HG03135 (cell line): Measurements from ENCODE around the gene CFAP100.

ENCODE experiments used
- ATAC-seq: cut with Tn5 transposase; IDR thresholded peaks from one replicate; pipeline ENCODE4 v1.9.1; 2021; ENCODE audit warnings: mild to moderate bottlenecking, moderate library complexity; ENCODE audit not compliant: unreplicated experiment

CFAP100 gene

GRCh38 chr3:126394179-126394976, at the start of gene CFAP100:
TSS of gene CFAP100 (plus strand) at chr3:126394909. CDS start at chr3:126396001, 1,092 bp downstream.
- no peak for ATAC-seq

GRCh38 chr3:126345231-126345630, 49.5 kb upstream of the CFAP100 start:
- ATAC-seq: no peak

DNA sequence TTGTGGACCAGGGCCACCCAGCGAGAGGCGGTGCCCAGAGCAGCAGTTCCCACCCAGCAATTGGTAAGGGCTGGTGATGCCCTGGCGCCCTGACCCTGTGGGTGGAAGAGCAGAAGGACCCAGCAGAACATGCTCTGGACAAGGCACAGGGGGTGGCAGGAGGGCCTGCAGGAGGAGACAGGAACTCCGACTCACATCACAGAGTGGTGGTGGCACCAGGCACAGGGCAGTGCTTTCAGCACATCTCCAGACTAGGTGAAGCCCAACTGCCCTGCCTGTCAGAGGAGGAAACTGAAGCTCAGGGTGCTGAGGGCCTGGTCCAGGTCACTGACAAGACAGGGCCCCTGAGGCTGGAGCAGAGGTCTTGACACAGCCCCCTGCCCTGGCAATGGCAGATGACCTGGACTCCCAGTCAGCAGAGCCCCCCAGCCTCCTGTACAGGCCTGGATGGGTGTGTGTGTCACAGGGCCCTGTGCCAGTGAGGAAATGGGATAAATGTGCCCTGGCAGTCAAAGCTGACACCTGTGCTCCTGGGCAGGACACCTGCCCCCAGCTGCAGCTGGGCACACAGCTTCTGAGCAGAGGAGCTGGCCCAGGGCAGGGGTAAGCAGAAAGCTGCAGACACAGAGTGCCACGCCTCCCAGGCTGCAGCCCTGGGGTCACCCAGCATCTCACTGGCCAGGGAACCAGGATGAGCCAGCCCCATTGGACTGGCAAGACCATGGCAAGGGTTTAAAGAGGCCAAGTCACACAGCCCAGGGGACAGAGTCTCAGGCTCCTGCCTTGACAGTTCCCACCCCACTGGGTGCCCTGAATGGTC, 48.9 kb upstream of the CFAP100 start:
- no peak for ATAC-seq

DNA sequence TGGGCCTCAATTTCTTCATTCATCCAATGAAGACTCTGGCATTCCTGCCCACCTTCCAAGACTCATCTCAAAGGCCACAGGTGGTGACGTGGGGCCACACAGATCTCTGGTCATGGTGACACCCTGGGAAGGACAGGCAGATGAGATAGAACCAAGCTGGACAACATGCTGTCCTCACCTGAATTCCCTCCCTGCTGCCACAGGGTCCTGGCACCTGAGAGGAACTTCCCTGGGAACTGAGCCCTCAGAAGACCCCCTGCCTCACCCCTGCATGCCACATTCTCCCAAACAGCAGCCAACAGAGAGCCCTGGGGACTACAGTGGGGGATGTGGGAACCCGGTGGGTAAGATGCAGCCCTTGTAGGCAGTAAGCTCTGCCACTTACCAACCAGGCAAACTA, 48.2 kb upstream of the CFAP100 start:
- ATAC-seq: no peak

GRCh38 chr3:126347543-126348161, 47.1 kb upstream of the CFAP100 start:
- ATAC-seq: no peak

DNA sequence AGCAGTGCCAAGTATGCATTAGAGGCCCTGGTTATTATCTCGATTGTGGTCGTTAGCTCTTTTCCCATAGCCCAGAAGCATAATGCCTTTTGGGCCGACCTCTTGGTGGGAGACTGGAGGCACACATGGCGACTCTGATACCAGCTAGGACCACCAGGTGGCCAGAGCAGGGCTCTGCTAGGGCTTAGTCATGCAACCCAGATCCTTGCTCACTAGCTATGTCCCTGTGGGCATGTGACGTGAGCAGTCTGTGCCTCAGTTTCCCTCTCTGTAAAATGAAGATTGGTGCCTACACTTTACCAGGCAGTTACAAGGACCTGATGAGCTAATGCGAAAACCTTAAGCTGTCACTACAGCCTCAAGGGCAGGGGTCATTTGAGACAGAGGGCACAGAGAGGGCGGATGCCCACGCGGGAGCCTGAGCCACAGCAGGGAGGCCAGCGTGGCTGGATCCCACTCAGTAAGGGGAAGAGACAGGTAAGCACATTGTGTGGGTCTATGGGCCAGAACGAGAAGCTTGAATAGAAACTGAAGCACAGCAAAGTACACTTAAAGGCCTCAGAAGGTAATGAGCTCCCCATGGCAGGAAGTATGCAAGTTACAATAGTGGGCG, 46.3 kb upstream of the CFAP100 start:
- ATAC-seq: no peak

DNA sequence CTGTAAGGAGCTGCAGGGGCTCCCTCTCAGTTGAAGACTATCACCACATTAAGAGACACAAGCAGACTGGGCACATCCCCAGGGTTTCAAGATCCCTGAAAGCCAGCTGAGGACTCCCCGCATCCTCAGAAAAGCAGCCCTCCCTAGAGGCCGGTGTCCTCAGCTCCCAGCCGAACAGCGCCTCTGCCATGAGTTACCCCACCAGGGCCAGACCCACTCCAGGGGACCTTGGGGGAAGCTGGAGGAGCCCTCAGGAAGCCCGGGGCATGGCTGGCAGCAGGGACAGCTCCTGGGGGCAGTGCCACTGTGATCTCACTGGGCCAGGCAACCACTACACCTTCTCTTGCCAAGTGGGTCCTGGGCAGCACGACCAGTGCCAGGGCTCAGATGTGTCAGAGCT, 45.6 kb upstream of the CFAP100 start:
- ATAC-seq: no peak

DNA sequence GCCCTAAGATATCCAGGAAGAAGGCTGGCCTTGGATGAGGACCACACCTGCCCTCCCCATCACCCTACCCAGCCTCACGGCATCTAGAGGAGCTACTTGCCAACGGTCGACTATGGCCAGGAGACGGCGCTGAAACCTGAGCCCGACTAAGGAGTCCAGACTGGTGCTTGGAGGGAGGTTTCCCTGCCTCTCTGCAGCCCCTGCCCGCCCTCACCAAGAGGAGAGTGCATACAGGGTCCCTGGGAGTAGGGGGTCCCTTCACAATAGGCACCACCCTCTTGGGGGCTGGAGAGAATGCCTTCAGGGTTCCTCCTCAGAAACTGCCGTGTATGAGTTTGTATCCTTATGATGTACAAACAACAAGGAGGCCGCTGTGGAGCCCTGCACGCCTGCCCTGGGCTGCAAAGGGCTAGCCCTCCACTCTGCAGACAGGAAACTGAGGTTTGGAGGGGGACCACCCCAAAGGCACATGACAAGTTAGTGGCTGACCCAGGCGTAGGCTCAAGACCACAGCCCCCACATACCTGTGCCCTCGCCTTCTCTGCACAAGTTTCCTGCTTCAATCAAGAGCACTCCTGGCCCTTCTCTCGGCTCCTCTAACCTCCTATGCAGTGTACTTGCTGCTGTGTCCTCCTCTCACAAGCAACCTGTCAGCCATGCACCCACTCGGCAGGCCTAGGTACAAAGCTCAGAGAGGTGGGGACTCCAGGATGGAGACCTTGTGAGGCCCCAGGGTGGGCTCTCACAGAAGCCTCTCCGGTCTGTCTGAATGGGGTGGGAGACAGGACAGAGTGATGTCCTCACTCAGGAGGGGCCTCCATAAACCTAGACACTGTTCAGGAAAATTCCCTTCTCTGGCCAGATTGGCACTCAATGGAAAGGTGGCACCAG, 44.9 kb upstream of the CFAP100 start:
- ATAC-seq: no peak

GRCh38 chr3:126350502-126351085, 44.1 kb upstream of the CFAP100 start:
- no peak for ATAC-seq

DNA sequence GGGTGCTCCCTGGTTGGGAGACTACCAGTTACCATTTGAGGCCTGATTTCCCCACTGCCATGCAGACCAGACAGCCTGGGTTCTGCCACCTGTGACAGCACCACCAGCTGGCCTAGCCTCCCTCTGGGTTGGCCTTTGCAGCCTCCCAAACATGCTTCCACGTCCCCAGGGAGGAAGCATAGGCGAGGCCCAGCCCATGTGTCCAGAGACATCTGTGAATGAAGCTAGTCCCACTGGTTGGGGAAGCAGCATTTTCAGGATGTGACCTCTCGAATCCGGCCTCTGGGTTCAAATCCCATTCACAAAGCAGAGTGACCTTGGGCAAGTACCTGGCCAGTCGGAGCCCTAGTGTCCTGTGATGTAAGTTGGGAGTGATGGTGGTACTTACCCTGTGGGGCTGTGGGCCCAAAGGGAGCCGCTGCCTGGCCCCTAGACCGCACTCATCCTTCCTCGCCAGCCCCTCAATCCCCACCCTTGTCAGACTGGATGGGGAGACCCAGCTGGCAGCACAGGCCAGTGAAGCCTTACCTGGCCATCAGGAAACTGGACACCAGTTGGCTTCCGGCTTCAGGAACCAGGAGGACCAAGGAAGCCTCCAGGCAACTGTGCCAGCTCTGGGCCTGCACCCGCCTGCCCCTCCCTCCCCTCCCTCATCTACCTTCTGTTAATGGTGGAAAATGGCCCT, 43.5 kb upstream of the CFAP100 start:
- ATAC-seq: no peak

GRCh38 chr3:126351771-126352475, 42.8 kb upstream of the CFAP100 start:
- no peak for ATAC-seq

DNA sequence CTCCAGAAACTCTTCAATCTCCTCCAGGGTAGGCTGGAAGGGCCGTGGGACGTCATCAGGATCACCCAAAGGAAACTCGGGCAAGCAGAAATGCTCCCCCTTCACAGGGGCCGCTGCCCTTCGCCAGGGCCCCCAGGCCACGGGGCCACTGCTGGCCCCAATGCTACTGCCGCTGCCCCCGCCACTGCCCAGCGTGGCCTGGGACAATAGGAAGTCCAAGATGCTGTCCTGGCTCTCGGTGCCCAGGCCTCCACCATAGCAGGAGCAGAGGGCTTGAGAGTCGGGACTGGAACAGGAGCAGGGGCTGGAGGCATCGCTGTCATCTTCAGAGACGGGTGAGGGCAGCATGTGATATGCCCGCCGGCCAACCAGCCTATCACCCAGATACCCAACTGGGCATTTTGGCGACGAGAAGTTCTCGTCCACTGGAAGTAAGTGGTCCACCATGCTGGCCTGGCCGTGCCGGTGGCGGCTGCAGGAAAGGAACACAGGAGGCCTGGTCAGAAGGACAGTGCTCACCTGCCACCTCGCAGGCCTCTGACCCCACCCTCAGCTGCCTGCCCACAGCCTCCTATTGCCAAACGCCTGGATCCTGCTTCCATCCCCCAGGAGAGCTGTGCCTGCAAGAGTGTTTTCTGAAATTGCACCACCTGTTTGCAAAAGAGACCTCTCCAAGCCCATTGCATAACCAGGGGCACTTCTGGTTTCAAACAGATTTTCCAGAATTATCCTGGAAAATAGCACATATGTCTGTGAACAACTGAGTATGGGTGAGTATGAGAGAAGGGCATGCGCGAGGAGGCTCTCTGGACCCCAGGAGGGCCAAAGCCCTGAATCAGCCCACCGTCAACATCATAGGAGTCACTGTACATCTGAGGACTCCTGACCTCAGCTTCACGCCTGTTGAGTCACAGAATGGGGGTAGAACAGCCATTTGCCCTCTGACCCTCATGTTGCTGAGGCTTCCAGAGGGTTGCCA, 41.9 kb upstream of the CFAP100 start:
- ATAC-seq: no peak

GRCh38 chr3:126353694-126354321, 40.9 kb upstream of the CFAP100 start:
- ATAC-seq: no peak

DNA sequence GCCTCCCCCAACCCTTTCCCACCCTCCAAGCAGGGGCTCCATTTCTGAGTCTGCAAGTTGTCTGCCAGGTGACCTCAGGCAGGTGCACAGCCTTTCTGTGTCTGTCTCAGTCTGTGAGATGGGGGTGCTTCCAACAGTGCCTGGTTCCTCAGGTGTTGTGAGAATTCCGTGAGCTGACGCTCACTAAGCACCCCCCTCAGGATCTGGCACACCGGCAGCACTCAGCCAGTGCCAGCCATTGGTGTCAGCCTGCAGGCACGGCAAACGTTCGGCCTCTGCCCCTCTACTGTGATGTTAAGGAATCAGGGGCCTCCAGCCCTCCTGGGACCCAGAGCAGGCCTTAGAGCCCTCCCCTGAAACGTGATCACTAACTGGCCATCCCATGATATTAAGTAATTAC, 39.9 kb upstream of the CFAP100 start:
- no peak for ATAC-seq

- ATAC-seq: no peak
Observed at GRCh38 chr3:126355251-126355650, 39.5 kb upstream of the CFAP100 start.

GRCh38 chr3:126355777-126356372, 38.8 kb upstream of the CFAP100 start:
- ATAC-seq: no peak
